NCI-H2171 (cell line): ENCODE results near the gene DAGLA.
"Not testable (repeated sequence)": the region's sequence is repeated elsewhere in the genome, so short reads cannot be mapped to it uniquely, and the experiment has no call there.

Experiments
- DNase-seq: peaks from one replicate; lab custom pipeline; 2025; lab: John Stamatoyannopoulos, UW

Gene DAGLA

DNA sequence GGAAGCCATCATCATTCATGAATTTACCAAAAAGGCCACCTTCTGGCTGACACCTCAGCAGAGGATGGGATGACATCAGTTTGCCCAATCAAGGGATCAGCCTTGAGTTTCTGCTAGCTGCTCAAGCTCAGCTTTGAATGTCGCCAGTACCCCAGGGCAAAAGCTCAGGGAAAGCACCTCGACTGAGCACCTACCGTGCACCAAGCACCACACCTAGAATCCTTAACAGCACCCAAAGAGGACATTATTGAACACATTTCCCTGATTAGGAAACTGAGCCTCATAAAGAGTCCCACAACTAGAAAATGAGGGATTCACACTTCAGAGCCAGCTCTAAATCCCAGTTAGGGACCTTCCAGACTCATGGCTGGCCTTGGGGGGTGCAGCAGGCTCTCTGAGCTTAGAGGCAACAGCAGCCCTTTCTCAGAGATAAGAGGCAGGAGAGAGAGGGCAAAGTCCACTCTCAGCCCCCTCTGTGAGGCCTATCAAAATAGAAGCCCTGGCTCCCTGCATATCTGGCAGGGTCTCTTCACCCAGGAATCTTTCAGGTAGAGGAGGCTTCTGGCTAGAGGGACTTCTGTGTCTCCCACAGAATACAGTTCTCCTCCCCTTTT lies 13.4 kb upstream of the DAGLA start:
- no peak for DNase-seq

DNA sequence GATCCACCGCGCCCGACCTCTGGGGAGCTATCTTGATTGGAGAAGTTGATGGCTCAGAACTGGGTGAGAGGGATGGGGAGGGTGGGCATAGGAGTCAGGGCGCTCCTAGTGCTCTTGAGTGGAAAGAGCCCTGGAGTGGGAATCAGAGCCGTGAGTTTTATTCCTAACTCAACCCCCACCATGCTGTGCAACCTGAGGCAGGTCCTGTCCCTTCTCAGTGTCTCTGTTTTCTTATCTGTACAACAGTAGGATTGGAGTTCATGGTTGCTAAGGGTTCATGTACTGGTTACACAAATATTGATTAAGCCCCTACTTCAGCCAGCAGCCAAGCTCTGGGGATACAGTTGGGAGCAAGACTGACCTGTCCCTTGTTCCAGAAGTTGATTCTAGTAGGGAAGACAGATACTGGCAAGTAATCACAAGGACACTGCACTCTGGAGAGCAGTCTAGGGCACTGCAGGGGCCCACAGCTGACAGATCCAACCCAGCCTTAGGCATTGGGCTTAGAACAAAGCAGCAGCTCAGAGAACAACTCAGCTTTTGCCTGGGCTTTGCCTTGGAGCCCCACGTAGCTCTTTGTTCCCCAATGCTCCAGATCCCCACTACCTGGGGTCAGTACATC lies 12.4 kb upstream of the DAGLA start:
- DNase-seq, result no peak

DNA sequence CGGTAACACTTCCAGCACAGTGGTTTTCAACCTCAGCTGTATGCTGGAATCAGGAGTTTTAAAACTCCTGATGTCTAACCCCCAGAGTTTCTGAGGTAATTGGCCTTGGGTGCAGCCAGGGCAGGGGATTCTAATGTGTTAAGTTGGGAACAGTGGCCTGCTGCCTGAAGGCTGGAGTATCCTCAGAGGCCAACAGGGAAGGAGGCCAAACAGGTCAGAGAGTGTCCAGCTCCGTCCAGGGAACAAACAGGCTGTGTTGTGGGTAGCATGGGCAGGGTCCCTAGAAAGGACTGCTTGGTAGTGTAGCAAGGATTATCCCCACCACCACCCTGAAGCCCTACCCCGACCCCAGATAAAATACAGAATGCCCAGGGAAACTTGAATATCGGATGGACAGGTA lies 10.8 kb upstream of the DAGLA start:
- no peak for DNase-seq

DNA sequence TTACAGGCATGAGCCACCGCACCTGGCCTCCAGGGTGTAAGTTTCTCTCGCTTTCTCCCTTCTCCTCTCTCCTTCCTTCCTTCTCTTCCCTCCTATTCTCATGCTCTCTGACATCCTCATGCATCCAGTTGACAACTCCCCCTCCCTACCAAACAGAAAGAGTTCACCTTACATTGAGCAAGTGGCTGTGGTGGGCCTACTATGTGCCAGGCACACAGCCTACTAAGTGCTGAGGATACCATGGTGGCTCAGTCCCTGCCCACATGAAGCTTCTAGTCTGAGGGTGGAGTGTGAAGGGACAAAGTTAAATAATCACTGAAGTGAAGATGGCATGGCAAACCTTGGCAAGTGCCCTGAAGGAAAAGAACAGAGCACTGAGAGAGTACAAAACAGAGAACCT lies 9.6 kb upstream of the DAGLA start:
- no peak for DNase-seq

DNA sequence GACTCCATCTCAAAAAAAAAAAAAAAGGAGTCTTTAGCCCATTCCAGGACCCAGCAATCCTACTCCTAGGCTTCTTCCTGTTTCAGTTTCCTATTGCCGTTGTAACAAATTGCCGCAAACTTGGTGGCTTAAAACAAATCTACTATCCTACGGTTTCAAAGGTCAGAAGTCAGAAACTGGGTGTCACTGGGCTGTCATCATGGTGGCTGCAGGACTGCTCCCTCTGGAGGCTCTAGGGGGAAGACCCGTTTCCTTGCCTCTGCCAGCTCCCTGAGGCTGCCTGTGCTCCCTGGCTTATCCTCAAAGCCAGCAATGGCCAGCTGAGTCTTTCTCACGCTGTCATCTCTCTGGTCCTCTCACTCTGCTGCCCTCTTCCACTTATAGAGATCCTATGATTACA lies 8.7 kb upstream of the DAGLA start:
- no peak for DNase-seq

DNA sequence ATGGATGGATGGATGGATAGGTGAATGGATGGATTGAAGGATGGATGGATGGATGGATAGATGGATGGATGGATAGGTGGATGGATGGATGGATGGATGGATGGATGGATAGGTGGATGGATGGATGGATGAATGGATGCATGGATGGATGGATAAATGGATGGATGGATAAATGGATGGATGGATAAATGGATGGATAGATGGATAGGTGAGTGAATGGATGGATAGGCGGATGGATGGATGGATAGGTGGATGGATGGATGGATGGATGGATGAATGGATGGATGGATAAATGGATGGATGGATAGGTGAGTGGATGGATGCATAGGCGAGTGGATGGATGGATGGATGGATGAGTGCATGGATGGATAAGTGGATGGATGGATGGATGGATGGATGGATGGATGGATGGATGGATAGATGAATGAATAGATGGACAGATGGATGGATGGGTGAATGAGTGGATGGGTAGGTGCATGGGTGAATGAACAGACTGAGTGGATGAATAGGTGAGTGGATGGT lies 6.2 kb upstream of the DAGLA start:
- not testable (repeated sequence) for DNase-seq

DNA sequence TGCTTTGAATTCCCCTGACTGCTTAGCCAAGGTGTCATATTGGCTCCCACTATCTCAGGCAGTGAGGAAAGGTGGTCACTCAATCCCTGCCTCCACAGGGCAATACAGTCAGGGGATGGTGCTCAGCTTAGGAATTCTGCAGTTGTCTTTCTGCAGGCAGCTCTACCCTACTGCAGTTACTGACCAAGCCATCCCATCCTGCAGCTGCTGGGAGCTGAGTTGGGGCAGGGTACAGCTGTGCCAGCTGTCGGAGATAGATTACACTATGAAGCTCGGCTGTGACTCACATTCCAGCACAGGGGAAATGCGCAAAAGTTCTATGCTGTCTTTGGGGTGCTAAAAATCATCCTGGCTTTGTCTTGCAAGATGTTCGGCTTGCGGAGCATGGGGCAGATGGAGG lies 4.4 kb upstream of the DAGLA start:
- DNase-seq, result no peak

DNA sequence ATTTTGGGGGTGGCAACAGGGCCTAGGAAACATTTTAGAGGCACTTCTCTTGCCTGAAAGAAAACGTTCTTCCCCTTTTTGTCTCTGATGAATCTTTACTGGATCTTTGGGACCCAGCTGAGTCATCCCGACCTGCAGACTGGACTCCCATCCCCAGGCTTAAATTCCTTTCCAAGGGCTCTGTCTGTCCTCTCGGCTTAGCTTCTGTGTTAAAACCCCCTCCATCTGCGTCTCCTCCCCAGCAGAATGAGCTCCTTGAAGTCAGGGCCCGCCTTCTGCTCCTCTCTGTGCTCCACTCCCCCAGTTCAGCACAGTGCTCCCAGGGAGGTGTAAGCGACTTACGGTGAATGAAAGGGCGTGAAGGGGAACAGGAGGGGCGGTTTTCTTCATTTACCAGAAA lies 895 bp upstream of the DAGLA start:
- DNase-seq, result no peak

DNA sequence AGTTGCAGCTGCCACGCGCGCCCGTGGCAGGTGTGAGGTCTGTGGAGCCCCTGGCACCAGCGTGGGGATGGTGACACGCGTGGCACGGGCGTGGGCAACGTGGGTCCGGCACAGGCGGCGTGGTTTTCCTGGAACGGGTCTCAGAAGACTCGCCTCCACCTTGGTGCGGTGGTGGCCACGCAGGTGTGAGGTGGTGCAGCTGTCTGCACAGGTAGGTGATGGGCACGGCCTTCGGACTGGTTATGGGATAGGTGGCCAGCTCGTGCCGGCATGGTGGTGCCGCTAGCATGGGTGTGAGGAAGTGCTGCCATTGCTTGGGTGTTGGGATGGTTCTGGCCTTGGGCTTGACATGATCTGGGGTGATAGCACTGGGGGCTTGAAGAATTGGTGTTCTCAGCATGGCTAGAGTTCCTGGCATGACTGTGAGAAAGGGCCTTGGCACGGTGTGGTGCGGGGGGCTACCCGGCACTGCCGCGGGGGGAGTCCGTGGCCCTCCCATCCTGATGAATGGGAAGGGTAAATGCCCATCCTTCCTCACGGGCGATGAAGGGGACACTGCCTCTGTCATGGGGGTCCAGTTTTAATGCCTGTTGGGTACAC lies 531 bp downstream of the DAGLA start:
- no peak for DNase-seq

DNA sequence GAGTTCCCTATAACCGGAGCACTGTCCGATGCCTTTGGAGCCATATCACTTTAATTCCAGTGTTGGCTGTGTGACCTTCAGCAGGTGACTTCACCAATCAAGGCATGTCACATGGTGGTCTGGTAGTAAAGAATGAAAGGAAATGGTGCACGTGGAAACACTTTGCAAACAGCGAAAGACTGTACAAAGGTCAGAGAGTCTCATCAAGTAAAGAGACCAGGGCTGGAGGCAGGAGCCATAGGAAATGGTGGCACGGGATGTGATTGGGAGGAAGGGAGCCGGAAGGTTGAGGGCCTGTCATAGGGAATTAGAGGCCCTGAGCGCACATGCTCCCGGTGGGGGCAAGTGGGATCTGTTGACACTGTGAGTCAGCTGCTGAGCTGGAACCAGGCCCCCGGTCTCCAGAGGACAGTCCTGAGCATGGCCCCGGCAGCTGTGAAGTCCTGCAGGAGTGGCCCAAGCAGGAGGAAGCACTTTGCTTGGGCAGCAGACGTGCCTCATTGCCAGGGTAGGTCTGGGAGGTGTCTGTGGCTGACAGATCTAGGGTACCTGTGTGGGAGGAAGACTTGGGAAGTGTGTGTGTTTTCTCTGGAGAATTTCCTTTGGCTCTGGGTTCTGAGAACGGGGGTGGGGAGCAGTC lies 2.0 kb downstream of the DAGLA start:
- no peak for DNase-seq

DNA sequence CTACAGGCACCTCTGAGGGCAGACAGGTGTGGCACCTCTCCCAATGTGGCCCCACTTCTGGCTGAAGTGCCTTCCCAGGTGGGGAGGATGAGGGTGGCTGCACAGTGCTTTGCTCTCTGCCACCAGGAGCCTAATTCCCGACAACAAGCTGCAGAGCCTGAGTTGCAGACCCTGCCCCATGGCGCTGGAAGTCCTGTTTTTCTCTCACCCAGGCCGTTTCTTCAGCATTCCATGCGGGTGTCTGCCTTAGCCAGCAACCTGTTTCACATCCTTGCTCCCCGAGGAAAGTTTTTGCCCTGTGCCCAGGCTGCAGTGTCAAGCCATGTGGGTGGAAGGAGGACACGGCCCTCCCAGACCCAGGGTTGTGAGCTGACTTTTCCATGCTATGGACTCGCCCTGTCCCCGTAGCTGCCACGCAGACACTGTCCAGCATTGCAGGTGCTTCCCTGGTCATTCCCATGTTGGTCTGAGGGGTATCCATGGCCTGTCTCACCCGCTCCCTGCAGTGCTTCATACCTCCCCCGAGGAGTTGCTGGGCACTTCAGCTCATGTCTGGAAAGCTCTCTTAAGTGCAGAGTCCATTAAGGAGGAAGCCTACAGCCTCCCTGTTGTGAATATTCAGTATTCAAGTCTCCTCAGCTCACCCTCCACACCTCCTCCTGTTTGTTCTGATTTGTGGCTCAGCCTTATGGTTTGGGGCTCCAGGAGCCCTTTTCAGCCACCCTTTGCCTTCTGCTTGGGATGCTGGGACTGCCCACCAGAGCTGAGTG lies 2.9 kb downstream of the DAGLA start:
- DNase-seq, result no peak

DNA sequence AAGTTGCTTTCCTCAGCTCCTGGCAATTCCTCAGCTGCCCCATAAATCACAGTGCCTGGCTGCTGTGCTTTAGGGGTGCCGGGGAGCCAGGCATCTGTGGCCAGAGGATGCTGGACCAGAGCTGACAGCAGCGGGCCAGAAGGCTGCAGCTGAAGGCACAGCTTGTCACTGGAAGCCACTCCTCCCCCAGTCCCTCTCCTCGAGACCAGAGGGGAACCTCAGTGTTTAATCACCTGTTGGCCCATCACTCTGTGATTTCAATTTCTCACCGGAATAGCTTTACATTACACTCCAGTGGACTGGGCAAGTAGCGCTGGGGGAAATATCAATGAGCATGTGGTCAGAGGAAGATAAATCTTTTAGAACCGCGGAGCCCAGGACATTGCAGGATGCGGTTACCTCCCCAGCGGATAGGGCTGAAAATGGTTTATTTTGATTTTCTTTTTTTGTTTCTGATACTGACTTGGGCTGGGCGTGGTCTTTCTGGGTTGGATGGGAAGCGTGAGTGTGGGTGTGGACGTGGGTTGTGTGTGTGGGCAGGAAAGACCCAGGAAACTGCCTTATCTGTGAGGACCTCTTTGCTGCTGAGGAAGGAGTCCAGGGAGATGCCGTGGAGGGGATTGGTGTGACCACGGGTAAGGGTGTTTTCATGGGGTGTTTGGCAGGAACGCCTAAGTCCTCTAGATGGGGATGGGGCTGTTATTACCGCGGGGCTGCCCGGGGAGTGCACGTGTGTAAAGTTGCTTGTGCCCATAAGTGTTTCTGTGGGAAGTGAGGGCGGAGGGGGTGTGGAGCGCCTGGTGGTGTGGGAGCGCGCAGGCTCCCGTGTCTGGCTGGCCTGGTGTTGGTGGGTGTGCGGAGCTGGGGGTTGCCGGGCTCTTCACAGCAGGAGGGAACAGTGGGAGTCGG lies 4.0 kb downstream of the DAGLA start:
- no peak for DNase-seq

DNA sequence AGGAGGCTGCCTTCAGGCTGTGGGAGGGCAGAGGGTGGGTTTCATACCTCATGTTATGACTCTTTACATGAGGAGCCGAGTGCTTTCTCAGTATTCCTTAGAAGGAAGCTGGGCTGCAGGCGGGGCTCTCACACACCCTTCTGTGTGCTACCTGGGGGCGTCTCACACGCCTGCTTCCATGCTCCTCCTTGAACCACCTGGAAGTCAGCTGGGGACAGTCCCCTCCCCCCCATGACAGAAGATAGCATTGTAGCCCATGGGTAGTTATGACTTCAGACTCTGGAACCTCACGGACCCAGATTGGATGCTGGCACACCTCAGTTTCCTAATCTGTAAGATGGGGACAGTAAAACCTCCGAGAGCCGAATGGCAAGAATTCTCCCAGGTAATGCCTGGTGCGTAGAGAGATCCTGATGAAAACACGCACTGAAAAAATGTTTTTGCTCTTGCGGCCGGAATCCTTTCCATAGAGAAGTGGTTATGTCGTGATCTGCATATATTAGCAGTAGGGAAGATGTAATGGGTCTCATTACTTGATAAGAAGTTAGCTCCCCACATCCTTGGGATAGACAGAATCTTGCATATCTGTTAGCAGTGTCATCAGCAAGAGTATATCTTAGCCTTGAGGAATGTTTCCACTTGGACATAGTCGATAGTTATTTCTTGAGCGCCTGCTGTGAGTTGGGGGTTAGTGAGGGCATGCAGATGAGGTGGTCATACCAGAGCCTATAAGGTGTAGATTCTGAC lies 4.9 kb downstream of the DAGLA start:
- DNase-seq, result no peak

DNA sequence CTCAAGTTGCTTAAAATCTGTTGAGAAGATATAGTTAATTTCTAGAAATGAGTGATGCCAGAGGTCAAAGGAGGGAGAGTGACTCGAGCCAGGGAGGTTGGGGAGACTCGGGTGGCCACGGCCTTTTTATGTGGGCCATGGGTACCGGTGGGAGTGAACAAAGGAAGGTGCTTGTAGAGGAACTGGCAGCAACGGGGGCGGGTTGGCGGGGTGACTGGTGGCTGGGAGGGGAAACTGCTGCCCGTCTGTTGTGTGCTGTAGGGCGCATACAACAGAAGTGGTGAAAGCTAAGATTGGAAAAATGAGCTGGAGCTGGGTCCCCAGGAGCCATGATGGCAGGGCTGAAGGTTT lies 5.4 kb downstream of the DAGLA start:
- DNase-seq, result no peak

DNA sequence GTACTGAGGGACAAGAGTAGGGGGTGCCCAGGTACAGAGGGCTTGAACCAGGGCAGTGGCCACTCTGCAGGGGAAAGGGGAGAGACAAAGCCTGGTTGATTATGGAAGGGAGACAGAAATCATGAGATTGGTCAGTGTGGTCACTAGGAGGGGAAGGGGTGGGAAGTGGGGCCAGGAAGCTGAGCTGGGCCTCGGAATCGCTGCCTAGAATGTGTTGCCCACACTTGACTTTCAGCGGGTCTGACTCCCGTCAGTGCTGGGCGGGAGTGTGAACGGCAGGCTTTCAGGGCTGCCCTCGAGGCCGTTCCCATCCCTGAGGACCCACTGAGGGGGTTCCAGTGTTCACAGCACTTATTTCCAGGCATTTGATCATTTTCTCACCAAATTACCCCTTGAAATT lies 5.9 kb downstream of the DAGLA start:
- no peak for DNase-seq

DNA sequence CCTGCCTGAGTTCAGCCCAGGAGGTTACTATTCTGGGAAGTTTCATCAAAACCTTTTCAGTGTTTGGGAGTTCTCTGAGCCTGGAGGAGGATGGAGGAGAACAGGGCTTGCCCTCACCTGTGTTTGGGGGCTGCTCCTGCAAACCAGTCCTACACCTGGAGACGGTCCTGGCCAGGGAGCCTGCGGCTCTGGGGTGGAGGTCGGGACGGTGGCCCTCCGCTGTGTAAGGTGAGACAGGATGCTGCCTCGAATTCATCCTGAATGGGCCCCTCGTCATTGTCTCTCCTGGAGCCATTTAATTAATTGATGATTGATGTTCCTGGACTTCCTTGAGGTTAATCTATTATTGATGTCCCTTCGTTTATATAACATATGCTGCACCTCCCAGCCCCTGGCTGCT lies 6.3 kb downstream of the DAGLA start:
- no peak for DNase-seq

DNA sequence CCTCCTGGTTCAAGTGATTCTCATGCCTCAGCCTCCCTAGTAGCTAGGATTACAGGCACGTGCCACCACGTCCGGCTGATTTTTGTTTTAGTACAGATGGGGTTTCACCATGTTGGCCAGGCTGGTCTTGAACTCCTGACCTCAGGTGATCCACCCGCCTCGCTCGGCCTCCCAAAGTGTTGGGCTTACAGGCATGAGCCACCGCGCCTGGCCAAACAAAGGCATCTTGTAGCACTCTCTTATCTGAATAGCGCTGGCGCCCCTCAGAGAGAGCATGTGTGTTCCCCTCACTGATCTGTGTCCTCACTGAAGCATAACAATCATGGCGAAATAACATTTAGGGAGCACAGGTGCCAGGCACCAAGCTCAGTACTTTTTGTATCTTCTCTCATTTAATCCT lies 7.2 kb downstream of the DAGLA start:
- no peak for DNase-seq

DNA sequence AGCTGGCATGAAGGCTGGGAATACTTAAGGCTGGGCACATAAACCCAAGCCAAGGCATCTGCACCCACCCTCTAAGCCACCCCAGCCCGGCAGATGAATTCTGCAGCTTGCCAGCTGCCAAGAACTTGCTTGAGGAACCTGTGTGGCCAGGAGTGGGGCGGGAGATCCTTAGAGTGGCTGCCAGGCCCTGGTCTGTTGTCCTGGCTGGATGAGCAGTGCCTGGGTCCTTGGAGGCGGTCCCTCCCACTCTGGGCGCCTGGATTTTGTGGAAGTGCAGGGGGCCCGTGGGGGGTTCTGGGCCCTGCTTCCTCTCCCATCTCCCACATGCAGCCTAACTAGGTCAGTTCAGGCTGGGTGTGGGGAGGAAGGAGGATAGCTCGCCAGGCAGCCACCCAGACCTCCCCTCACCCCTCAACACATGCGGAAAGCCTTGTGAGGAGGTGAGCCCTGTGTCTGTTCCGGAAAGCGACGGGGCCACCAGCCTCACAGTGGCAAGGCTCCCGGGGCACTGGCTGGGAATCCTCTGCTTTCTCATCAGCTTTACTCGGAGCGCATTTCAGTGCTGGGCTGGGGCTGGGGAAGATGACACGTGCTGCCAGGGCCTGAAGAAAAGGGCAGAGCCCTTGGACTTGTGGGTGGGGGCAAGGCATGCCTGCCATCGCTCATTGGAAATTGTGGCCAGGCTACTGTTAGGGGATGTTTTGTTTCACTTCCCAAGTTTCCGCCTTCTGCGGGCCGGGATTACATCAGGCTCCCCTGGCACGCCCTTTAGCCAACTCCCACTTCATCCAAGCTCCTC lies 8.4 kb downstream of the DAGLA start:
- DNase-seq, result no peak

DNA sequence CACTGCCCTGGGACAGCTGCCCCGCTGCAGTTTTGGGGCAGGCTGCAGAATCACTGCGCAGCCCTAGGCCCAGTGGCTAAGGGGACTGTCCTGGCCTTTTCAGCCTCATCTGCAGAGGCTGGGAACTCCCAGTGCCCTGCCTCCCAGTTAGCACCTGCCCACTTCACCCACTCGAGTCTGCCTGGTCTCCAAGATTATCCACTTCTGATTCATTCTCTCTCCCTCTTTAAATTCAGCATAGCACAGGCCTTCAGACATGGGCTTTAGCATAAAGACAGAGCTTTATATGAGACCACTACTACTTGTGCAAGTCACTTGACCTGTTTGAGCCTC lies 8.9 kb downstream of the DAGLA start:
- DNase-seq, result no peak
